IPS DF 6.9 (cell line): ENCODE data around the gene CARMIL1.

ENCODE experiments used
- DNase-seq: peaks from one replicate; pipeline ENCODE4 v3.0.0-alpha.2; 2013; ENCODE audit warnings: low read depth, low spot score
- H3K27ac ChIP-seq: one replicate; pipeline ENCODE4 v1.5.1; 2013; ENCODE audit warnings: low read length, control low read depth
- H3K27me3 ChIP-seq: 2 replicates; pipeline ENCODE4 v1.6.1; 2013; ENCODE audit warnings: mild to moderate bottlenecking, low read length; ENCODE audit not compliant: control insufficient read depth, insufficient read depth
- H3K36me3 ChIP-seq: 2 replicates; pipeline ENCODE4 v1.6.1; 2013; ENCODE audit warnings: low read length; ENCODE audit not compliant: control insufficient read depth, insufficient read depth
- H3K4me1 ChIP-seq: 2 replicates; pipeline ENCODE4 v1.6.1; 2013; ENCODE audit warnings: low read length; ENCODE audit not compliant: control insufficient read depth, insufficient read depth
- H3K4me3 ChIP-seq: 2 replicates; pipeline ENCODE4 v1.5.1; 2013; ENCODE audit warnings: mild to moderate bottlenecking, low read length
- H3K9me3 ChIP-seq: 2 replicates; pipeline ENCODE4 v1.6.1; 2013; ENCODE audit warnings: low read length, inconsistent platforms; ENCODE audit not compliant: control insufficient read depth, insufficient read depth
- WGBS: extraction: QIAGEN DNeasy Blood & Tissue Kit; methylation state at CpG from one replicate; pipeline ENCODE4 v1.1.7; 2013; ENCODE audit warnings: mixed read lengths, missing lambda C conversion rate; ENCODE audit not compliant: insufficient read length, insufficient coverage; 5-methylcytosine and 5-hydroxymethylcytosine counted together

CARMIL1 gene

GRCh38 chr6:25322692-25323091, 43.5 kb downstream of the CARMIL1 start:
- Histone ChIP-seq H3K27ac (no peak overlapping the region), H3K4me1 (peaks cover 5% of the 10 kb centered on the region; the same call in 1 of the 2 replicates), H3K27me3 (no peaks in the 10 kb centered on the region), H3K9me3 (no peaks in the 10 kb centered on the region), H3K36me3 (no peaks in the 10 kb centered on the region), H3K4me3 (no peak overlapping the region)
- no CpG with 5 or more reads among the region's 2 CpGs for WGBS
- no peak for DNase-seq

DNA sequence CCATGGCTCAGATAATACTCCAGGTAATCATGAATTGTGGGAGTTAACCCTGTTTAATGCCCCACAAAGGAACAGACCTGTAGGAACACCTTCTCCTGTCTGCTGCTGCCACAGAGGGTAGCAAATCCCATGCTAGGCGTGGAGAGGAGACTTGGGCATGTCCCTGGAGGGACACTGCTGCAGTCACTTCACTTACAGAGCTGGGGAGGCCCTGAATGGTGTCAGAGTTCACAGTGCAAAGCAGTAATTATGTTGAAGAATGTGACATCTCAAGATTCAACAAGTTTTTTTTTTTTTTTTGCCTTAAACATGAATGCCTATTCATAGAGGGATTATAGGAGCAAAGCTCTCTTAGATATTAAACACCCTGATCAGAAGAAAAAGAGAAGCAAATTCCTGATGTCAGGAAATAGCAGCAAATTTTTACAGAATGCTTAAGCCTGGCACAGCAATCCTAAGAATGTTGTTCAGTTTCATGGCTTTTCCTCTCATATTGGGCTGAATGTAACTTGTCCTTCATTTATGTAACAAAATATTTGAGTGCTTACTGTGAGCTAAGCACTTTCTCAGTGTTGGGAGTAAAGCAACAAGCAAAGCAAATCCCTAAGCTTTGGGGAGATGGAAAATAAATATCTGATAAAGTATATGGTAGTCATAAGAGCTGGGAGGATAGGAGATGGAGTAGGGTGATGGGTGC, 45.0 kb downstream of the CARMIL1 start:
- H3K4me3 ChIP-seq = no peak overlapping the region
- no peaks in the 10 kb centered on the region for H3K9me3 ChIP-seq
- WGBS = no CpG with 5 or more reads among the region's 1 CpG
- no peak for DNase-seq
- H3K27ac ChIP-seq = no peak overlapping the region
- no peaks in the 10 kb centered on the region for H3K36me3 ChIP-seq
- H3K27me3 ChIP-seq = no peaks in the 10 kb centered on the region
- H3K4me1 ChIP-seq = peaks cover 2% of the 10 kb centered on the region; the same call in 1 of the 2 replicates

DNA sequence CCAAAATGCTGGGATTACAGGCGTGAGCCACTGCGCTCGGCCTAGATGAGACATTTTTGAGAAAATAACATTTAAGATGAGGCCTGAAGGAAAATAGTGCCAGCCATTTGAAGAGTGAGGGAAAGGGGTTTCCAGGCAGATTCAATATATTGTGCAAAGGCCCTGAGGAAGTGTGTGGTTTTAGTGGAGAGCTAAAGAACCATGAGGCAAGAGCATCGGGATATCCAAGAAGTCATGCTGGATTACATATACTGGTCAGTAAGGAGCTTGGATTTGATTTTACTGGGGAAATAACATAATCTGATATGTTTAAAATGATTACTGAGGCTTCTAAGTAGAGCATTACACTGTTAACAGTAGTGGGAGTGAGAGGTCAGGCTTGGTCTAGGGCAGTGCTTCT, 47.0 kb downstream of the CARMIL1 start:
- Histone ChIP-seq H3K27ac (no peak overlapping the region), H3K36me3 (no peaks in the 10 kb centered on the region), H3K9me3 (no peaks in the 10 kb centered on the region), H3K27me3 (no peaks in the 10 kb centered on the region), H3K4me1 (peaks cover 2% of the 10 kb centered on the region; the same call in 1 of the 2 replicates), H3K4me3 (no peak overlapping the region)
- DNase-seq = no peak
- WGBS = no CpG with 5 or more reads among the region's 4 CpGs

GRCh38 chr6:25326960-25327359, 47.8 kb downstream of the CARMIL1 start:
- Histone ChIP-seq H3K4me1 (peaks cover 4% of the 10 kb centered on the region; the same call in 1 of the 2 replicates), H3K9me3 (no peaks in the 10 kb centered on the region), H3K4me3 (no peak overlapping the region), H3K36me3 (no peaks in the 10 kb centered on the region), H3K27ac (no peak overlapping the region), H3K27me3 (no peaks in the 10 kb centered on the region)
- no CpG with 5 or more reads among the region's 4 CpGs for WGBS
- DNase-seq = no peak

DNA sequence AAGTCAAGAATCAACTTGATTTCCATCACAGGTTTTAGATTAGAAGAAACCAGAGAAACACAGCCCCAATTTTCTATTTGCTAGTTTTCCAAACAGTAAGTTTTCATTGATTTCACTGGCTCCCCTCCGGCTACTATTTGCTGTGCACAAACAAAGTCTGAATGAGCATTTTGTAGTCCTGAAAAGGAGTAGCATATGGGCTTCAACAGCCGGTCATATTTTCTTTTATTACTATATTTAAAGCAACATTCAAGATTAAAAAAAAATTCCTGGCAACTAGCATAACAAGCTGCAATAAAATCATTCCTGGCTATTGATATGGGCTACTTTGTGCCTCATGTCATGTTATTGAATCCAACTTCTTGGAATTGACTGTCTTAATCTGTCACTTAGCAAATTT, 48.3 kb downstream of the CARMIL1 start:
- Histone ChIP-seq H3K4me3 (no peak overlapping the region), H3K27ac (no peak overlapping the region), H3K4me1 (peaks cover 5% of the 10 kb centered on the region; the same call in 1 of the 2 replicates), H3K36me3 (no peaks in the 10 kb centered on the region), H3K9me3 (no peaks in the 10 kb centered on the region), H3K27me3 (no peaks in the 10 kb centered on the region)
- no peak for DNase-seq
- WGBS = no CpG with 5 or more reads among the region's 2 CpGs

GRCh38 chr6:25329161-25329817, 50.1 kb downstream of the CARMIL1 start:
- H3K27ac ChIP-seq = no peak overlapping the region
- no peaks in the 10 kb centered on the region for H3K9me3 ChIP-seq
- no CpG with 5 or more reads among the region's 5 CpGs for WGBS
- no peaks in the 10 kb centered on the region for H3K27me3 ChIP-seq
- no peak overlapping the region for H3K4me3 ChIP-seq
- peaks cover 11% of the 10 kb centered on the region for H3K4me1 ChIP-seq
- DNase-seq = no peak
- H3K36me3 ChIP-seq = no peaks in the 10 kb centered on the region

- Histone ChIP-seq H3K27ac (no peak overlapping the region), H3K36me3 (no peaks in the 10 kb centered on the region), H3K27me3 (no peaks in the 10 kb centered on the region), H3K4me1 (peaks cover 13% of the 10 kb centered on the region), H3K4me3 (no peak overlapping the region), H3K9me3 (no peaks in the 10 kb centered on the region)
- no peak for DNase-seq
- WGBS = no CpG with 5 or more reads among the region's 4 CpGs
Measured at GRCh38 chr6:25329982-25330381, 50.8 kb downstream of the CARMIL1 start.

- Histone ChIP-seq H3K9me3 (no peaks in the 10 kb centered on the region), H3K27me3 (no peaks in the 10 kb centered on the region), H3K4me1 (peaks cover 15% of the 10 kb centered on the region), H3K27ac (no peak overlapping the region), H3K4me3 (no peak overlapping the region), H3K36me3 (no peaks in the 10 kb centered on the region)
- no peak for DNase-seq
- WGBS = no CpG with 5 or more reads among the region's 5 CpGs
Measured at GRCh38 chr6:25330796-25331685, 51.9 kb downstream of the CARMIL1 start.

DNA sequence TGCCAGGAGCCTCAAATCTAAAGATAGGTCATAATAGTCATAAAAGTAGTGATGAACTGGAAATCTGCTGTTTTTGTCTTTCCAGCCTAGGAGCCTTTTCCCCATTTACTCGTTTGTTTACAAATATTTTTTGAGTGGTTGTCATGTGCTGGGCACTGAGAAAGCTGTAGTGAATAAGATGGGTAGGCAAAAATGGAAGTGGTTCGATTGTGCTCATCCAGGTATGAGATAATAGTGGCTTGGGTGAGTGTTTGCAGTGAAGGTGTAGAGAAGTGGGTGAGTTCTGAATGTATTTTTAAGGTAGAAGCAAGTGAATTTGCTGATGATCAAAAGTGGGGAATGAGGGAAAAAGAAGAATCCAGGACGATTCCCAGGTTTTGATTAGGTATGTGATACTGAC, 53.0 kb downstream of the CARMIL1 start:
- H3K4me1 ChIP-seq = peaks cover 15% of the 10 kb centered on the region
- H3K27me3 ChIP-seq = no peaks in the 10 kb centered on the region
- H3K36me3 ChIP-seq = no peaks in the 10 kb centered on the region
- no peaks in the 10 kb centered on the region for H3K9me3 ChIP-seq
- DNase-seq = no peak
- WGBS = no CpG with 5 or more reads among the region's 3 CpGs
- H3K27ac ChIP-seq = no peak overlapping the region
- H3K4me3 ChIP-seq = no peak overlapping the region

GRCh38 chr6:25332655-25333071, 53.5 kb downstream of the CARMIL1 start:
- H3K4me1 ChIP-seq = peaks cover 16% of the 10 kb centered on the region
- no peaks in the 10 kb centered on the region for H3K27me3 ChIP-seq
- no CpG with 5 or more reads among the region's 5 CpGs for WGBS
- H3K9me3 ChIP-seq = no peaks in the 10 kb centered on the region
- no peak for DNase-seq
- H3K36me3 ChIP-seq = no peaks in the 10 kb centered on the region
- no peak overlapping the region for H3K4me3 ChIP-seq
- no peak overlapping the region for H3K27ac ChIP-seq
